SHP77 treated with DMSO at 0.1 percent for 48 hours (cell line): ENCODE measurements around the gene MEIOSIN.
"Not testable (repeated sequence)": the region's sequence is repeated elsewhere in the genome, so short reads cannot be mapped to it uniquely, and the experiment has no call there.

Source experiments
- DNase-seq: peaks from one replicate; lab custom pipeline; 2025; lab: John Stamatoyannopoulos, UW

The MEIOSIN gene

GRCh38 chr19:45780448-45781213 lies 47.4 kb downstream of the MEIOSIN start:
- no peak for DNase-seq

GRCh38 chr19:45781214-45782161 lies 48.2 kb downstream of the MEIOSIN start:
- peak; percentile 71 for DNase-seq

GRCh38 chr19:45782162-45782691 lies 49.0 kb downstream of the MEIOSIN start, which contains the start of gene DMPK:
DMPK (minus strand) TSS chr19:45782490; CDS start chr19:45782352, 138 bp downstream.
- no peak for DNase-seq

- no peak for DNase-seq
Measured at GRCh38 chr19:45782820-45783785, 49.9 kb downstream of the MEIOSIN start.

GRCh38 chr19:45784096-45784495 lies 50.9 kb downstream of the MEIOSIN start:
- DNase-seq: no peak

- no peak for DNase-seq
Measured at GRCh38 chr19:45785097-45785496, 51.9 kb downstream of the MEIOSIN start.

GRCh38 chr19:45785781-45786532 lies 52.7 kb downstream of the MEIOSIN start:
- no peak for DNase-seq

GRCh38 chr19:45786533-45786894 lies 53.3 kb downstream of the MEIOSIN start:
- no peak for DNase-seq

GRCh38 chr19:45789035-45789786 lies 56.0 kb downstream of the MEIOSIN start:
- no peak for DNase-seq

GRCh38 chr19:45790942-45791341 lies 57.7 kb downstream of the MEIOSIN start:
- DNase-seq: no peak

- no peak for DNase-seq
Measured at GRCh38 chr19:45791744-45792469, 58.7 kb downstream of the MEIOSIN start.

GRCh38 chr19:45792470-45793177 lies 59.4 kb downstream of the MEIOSIN start, which contains the start of gene DMWD:
DMWD (minus strand) TSS chr19:45792845; CDS start chr19:45792756, 89 bp downstream.
- DNase-seq: peak; percentile 89

- no peak for DNase-seq
Measured at GRCh38 chr19:45793178-45793564, 59.9 kb downstream of the MEIOSIN start.

- DNase-seq: no peak
Measured at GRCh38 chr19:45793876-45794275, 60.6 kb downstream of the MEIOSIN start.

- no peak for DNase-seq
Measured at GRCh38 chr19:45794627-45795026, 61.4 kb downstream of the MEIOSIN start.

- DNase-seq: peak; percentile 54
Measured at GRCh38 chr19:45798995-45799517, 65.8 kb downstream of the MEIOSIN start.

- not testable (repeated sequence) for DNase-seq
Measured at GRCh38 chr19:45799541-45799940, 66.3 kb downstream of the MEIOSIN start.

GRCh38 chr19:45800070-45800553 lies 66.9 kb downstream of the MEIOSIN start:
- DNase-seq: no peak
